Calu3 (cell line): ENCODE data around the gene JMJD7. TPM values are rescaled to one million over a fixed set of nuclear protein-coding genes. Genes with fewer than 3 reads are reported as not detected.

Experiments
- BruUV-seq: library from RNA; stranded (reverse); fragments of 400-500 nt; replicated peaks from 2 replicates; lab custom pipeline; 2021; lab: Mats Ljungman, UMichigan
- CTCF ChIA-PET: fragments of 300-600 bp; sonication (Branson Sonifier 250); formaldehyde crosslinking; loops from one replicate; lab custom pipeline; 2022; ENCODE audit warnings: antibody characterized with exemption; lab: Charles Lee
- DNase-seq: peaks from one replicate; pipeline ENCODE4 v3.0.0; 2022
- H3K27ac Mint-ChIP-seq: one replicate; pipeline ENCODE4 v1.8.0; 2022; ENCODE audit warnings: mixed read lengths; ENCODE audit not compliant: unreplicated experiment
- H3K27me3 Mint-ChIP-seq: one replicate; pipeline ENCODE4 v1.8.0; 2022; ENCODE audit warnings: mixed read lengths; ENCODE audit not compliant: unreplicated experiment
- H3K36me3 Mint-ChIP-seq: one replicate; pipeline ENCODE4 v1.8.0; 2022; ENCODE audit warnings: mild to moderate bottlenecking, moderate library complexity, mixed read lengths; ENCODE audit not compliant: insufficient read depth, unreplicated experiment
- H3K4me1 Mint-ChIP-seq: one replicate; pipeline ENCODE4 v1.8.0; 2022; ENCODE audit warnings: mild to moderate bottlenecking, low read depth, mixed read lengths; ENCODE audit not compliant: unreplicated experiment
- H3K4me3 Mint-ChIP-seq: one replicate; pipeline ENCODE4 v1.8.0; 2022; ENCODE audit warnings: mild to moderate bottlenecking, low read depth, moderate library complexity, mixed read lengths; ENCODE audit not compliant: unreplicated experiment
- H3K9me3 Mint-ChIP-seq: one replicate; pipeline ENCODE4 v1.8.0; 2022; ENCODE audit warnings: low read depth, mixed read lengths; ENCODE audit not compliant: unreplicated experiment
- CTCF ChIP-seq: fragments of 200-600 bp; IDR thresholded peaks from one replicate; pipeline ENCODE4 v1.8.0; 2022; ENCODE audit warnings: antibody characterized with exemption; ENCODE audit not compliant: unreplicated experiment
- intact Hi-C: fragments of 100-400 bp; cut with micrococcal nuclease; formaldehyde crosslinking; loops from one replicate; pipeline ENCODE4 v1.10.0; 2022; ENCODE audit not compliant: unreplicated experiment
- total RNA-seq: library from RNA; stranded (reverse); gene quantifications from 2 replicates; pipeline ENCODE4 v1.2.3, GENCODE V29; 2022

JMJD7 gene
- total RNA-seq, 1 experiment from 2014 or later: 9.4 TPM

- no peak for DNase-seq
- no peaks in the 10 kb centered on the region for H3K9me3 Mint-ChIP-seq
- H3K4me3 Mint-ChIP-seq: no peak overlapping the region
- CTCF ChIA-PET: interaction anchor here (1.1 kb wide), 1 partner anchor 28 kb away, joined by 3 read pairs; the partner anchor contains the start of gene MAPKBP1
- no peaks in the 10 kb centered on the region for H3K27me3 Mint-ChIP-seq
- H3K36me3 Mint-ChIP-seq: no peaks in the 10 kb centered on the region
- no TSS peak for BruUV-seq
- H3K27ac Mint-ChIP-seq: no peak overlapping the region
- intact Hi-C loops: no loop called here
- no peak for TF ChIP-seq CTCF
- no peaks in the 10 kb centered on the region for H3K4me1 Mint-ChIP-seq
Observed at GRCh38 chr15:41801850-41802455, 25.9 kb upstream of the JMJD7 start.

DNA sequence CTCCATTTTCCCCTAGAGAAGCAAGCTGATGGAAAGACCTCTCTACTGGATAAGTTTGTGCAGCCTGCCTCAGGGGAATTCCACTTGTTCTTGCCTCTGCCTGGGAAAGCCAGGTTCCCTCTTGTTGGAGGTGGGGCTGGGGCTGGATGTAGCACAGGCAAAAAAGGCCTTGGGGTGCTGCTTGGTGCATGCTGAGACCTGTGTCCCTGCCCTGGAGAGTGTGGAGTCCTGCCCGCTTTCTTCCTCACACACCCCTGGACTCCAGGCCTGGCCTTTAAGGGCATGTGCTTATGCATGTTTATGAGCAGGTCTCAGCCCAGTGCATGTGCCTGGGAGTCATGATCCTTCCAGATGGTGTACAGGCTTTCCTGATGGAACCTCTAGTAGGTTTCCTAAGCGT, 23.5 kb upstream of the JMJD7 start:
- H3K9me3 Mint-ChIP-seq: no peaks in the 10 kb centered on the region
- H3K27me3 Mint-ChIP-seq: no peaks in the 10 kb centered on the region
- no peak for DNase-seq
- intact Hi-C loops: no loop called here
- H3K27ac Mint-ChIP-seq: no peak overlapping the region
- TF ChIP-seq CTCF: no peak
- no peaks in the 10 kb centered on the region for H3K4me1 Mint-ChIP-seq
- H3K36me3 Mint-ChIP-seq: no peaks in the 10 kb centered on the region
- H3K4me3 Mint-ChIP-seq: no peak overlapping the region
- BruUV-seq: no TSS peak
- CTCF ChIA-PET: no interaction called here

DNA sequence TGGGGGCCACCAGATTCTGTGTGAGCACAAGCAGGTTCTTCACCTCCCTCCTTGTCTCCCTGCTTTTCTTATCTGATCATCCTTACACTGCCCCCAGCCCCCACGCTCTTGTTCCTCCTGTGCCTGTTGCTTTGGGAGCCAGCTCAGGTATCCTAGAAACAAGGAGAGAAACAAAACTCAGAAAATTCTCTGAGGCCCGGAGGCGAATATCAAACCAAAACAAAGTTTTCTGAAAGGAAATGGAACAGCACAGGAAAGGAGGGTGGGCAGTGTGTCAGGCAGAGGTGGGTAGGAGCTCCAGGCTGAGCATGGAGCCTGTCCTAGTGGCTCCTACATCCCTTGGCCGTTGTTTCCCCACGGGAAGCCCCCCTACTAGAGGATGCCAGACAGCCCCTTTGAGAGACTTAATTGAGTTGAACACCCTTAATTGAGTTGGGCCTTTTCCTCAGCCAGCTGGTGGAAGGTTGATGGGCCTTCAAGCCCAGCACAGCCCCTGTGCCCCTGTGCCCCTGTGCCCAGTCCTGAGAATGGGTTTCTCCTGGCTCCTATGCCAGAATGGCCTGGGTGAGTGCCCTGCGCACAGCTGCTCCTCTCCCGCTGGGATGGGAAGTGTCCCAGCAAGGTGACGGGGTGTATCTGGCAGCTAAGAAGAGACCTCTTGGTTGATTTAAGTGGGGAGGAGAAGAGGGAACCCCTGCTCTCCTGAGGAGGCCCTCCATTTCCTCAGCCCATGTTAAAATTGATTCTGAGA, 22.8 kb upstream of the JMJD7 start:
- H3K9me3 Mint-ChIP-seq: no peaks in the 10 kb centered on the region
- no peaks in the 10 kb centered on the region for H3K27me3 Mint-ChIP-seq
- no peaks in the 10 kb centered on the region for H3K36me3 Mint-ChIP-seq
- no peak overlapping the region for H3K27ac Mint-ChIP-seq
- BruUV-seq: no TSS peak
- TF ChIP-seq CTCF: no peak
- intact Hi-C loops: no loop called here
- CTCF ChIA-PET: no interaction called here
- H3K4me1 Mint-ChIP-seq: no peaks in the 10 kb centered on the region
- no peak overlapping the region for H3K4me3 Mint-ChIP-seq
- no peak for DNase-seq

DNA sequence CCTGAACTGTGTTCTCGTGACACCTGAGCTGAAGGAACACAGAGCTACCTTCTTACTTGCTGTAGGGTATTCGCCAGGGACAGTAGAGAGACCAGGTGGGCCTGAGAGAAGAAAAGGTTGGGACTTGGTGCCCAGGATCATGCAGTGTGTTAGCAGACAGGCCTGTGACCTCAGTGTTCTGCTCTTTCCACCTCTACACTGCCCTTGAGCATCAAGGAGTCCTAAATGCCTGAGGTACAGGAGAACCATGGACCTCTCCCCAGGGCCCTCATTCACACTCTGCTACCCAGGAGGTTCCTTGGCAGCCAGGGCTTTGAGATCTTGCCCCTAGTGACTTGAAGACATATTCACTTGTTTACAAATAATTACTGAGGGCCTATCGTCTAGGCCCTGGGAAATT, 22.2 kb upstream of the JMJD7 start:
- Mint-ChIP-seq H3K4me3 (no peak overlapping the region), H3K4me1 (no peaks in the 10 kb centered on the region), H3K9me3 (no peaks in the 10 kb centered on the region), H3K27ac (no peak overlapping the region), H3K36me3 (no peaks in the 10 kb centered on the region), H3K27me3 (no peaks in the 10 kb centered on the region)
- no peak for DNase-seq
- BruUV-seq: no TSS peak
- intact Hi-C loops: no loop called here
- no peak for TF ChIP-seq CTCF
- CTCF ChIA-PET: no interaction called here
